Tibial artery (tissue), 4 donors: ENCODE data around the gene THY1.
"Not testable (repeated sequence)": the region's sequence is repeated elsewhere in the genome, so short reads cannot be mapped to it uniquely, and the experiment has no call there.

ENCODE experiments used
- DNase-seq, 2 donors: peaks; one replicate each; pipeline ENCODE4 v3.0.0-alpha.2; 2019
- H3K27ac ChIP-seq, 2 donors: fragments of 200-600 bp; sonication (generic) in 1 of 2; 1 replicate in 1 of 2; 2 replicates in 1 of 2; pipeline ENCODE4 v1.5.1; 2018 to 2019; ENCODE audit warnings: mild to moderate bottlenecking in 1 of 2
- H3K27me3 ChIP-seq, 2 donors: fragments of 200-600 bp; sonication (generic) in 1 of 2; one replicate each; pipeline versions ENCODE4 v1.5.1 to v1.6.0; 2016 to 2019
- H3K36me3 ChIP-seq, 3 donors: fragments of 200-600 bp; sonication (generic) in 2 of 3; one replicate each; pipeline ENCODE4 v1.5.1; 2016 to 2019; ENCODE audit warnings: mild to moderate bottlenecking in 2 of 3
- H3K4me1 ChIP-seq, 4 donors: fragments of 200-600 bp; sonication (generic) in 2 of 4; 1 replicate in 3 of 4; 2 replicates in 1 of 4; pipeline ENCODE4 v1.5.1; 2016 to 2019
- H3K4me3 ChIP-seq, 2 donors: fragments of 200-600 bp; sonication (generic) in 1 of 2; 1 replicate in 1 of 2; 2 replicates in 1 of 2; pipeline ENCODE4 v1.5.1; 2018 to 2019; ENCODE audit warnings: mild to moderate bottlenecking in 2 of 2
- H3K9me3 ChIP-seq, 3 donors: fragments of 200-600 bp; sonication (generic) in 1 of 3; one replicate each; pipeline ENCODE4 v1.5.1; 2016 to 2019
- intact Hi-C: fragments of 100-400 bp; cut with DNase I; formaldehyde crosslinking; loops from one replicate; pipeline ENCODE4 v1.15.0; 2023; ENCODE audit warnings: low total_unique reads
- TF ChIP-seq, protein P1 (sequence below), 2 experiments: fragments of 200-600 bp in 1 of 2; fragments of 450-650 bp in 1 of 2; IDR thresholded peaks; one replicate each; pipeline ENCODE4 v1.5.1; 2017 to 2019; ENCODE audit warnings: antibody characterized with exemption in 2 of 2, mild to moderate bottlenecking in 1 of 2, moderate library complexity in 1 of 2

THY1 gene

DNA sequence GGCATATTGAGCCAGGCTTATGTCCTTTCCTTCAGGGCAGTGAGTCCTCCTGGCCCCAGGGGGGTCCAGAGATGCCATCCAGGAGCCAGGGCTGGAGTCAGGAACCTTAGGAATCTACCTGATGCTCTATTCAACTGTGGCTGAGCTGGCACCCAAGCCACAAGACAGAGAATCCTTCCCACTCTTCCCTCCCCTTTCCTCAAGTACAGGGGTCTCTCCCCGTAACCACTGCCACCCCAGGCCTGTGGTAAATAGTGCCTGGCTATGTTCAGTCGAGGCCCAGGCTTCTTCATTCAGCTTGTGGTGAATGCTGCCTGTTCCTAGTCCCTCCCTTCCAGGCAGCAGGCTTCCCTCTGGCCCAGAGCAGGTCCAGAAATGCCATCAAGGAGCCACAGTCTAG lies 45.5 kb upstream of the THY1 start:
- no peak overlapping the region for H3K4me3 ChIP-seq
- no peaks in the 10 kb centered on the region for H3K36me3 ChIP-seq
- TF ChIP-seq, protein P1, sequence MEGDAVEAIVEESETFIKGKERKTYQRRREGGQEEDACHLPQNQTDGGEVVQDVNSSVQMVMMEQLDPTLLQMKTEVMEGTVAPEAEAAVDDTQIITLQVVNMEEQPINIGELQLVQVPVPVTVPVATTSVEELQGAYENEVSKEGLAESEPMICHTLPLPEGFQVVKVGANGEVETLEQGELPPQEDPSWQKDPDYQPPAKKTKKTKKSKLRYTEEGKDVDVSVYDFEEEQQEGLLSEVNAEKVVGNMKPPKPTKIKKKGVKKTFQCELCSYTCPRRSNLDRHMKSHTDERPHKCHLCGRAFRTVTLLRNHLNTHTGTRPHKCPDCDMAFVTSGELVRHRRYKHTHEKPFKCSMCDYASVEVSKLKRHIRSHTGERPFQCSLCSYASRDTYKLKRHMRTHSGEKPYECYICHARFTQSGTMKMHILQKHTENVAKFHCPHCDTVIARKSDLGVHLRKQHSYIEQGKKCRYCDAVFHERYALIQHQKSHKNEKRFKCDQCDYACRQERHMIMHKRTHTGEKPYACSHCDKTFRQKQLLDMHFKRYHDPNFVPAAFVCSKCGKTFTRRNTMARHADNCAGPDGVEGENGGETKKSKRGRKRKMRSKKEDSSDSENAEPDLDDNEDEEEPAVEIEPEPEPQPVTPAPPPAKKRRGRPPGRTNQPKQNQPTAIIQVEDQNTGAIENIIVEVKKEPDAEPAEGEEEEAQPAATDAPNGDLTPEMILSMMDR (IDR thresholded peaks at IDR 0.05): no peak
- H3K9me3 ChIP-seq: peaks cover 5 to 13% (median 11%) of the 10 kb centered on the region in 3 donors
- H3K4me1 ChIP-seq: peaks cover 0 to 3% (median 1%) of the 10 kb centered on the region in 4 donors
- H3K27ac ChIP-seq: no peak overlapping the region
- intact Hi-C loops: no loop called here
- no peak for DNase-seq
- peaks cover 0 to under 1% of the 10 kb centered on the region in 2 donors for H3K27me3 ChIP-seq

DNA sequence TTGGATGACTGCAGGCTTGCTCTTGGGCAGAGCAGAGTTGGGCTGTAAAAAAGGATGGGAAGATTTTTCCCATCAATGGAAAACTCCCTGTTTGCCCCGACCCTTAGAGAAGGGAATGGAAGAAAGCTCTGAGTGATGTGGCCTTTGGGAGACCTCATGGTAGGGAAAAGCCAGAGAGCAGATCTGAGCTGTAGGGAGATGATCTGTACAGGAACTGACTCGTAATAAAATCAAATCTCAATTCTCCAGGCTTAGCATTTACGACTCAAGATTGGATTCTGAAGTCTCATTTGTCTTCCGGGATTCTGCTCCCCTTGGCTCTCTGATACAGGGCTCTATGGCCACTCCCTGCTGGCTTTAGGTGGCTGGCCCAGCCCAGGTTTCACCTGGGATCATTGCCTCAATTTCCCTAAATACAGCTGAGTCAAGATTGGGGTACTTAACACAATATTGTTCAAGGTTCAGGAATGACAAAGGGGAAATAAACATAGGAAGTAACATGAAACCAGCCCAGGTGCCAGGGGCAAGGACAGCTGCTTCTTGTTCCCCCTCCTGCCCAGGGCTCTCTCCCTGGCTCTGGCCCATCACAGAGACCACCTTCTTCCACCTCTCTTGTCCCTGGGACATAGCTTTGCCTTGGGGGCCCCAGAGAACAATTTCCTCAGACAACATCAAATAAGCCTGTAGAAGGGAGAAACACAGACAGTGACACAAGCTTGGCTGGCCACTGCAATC lies 38.4 kb upstream of the THY1 start:
- intact Hi-C loops: no loop called here
- H3K4me1 ChIP-seq: no peaks in the 10 kb centered on the region
- H3K27me3 ChIP-seq: peaks cover 0 to 2% of the 10 kb centered on the region in 2 donors
- H3K4me3 ChIP-seq: no peak overlapping the region
- H3K9me3 ChIP-seq: no peaks in the 10 kb centered on the region
- no peak for DNase-seq
- TF ChIP-seq, protein P1 (IDR thresholded peaks at IDR 0.05): no peak
- H3K27ac ChIP-seq: no peak overlapping the region
- H3K36me3 ChIP-seq: no peaks in the 10 kb centered on the region

DNA sequence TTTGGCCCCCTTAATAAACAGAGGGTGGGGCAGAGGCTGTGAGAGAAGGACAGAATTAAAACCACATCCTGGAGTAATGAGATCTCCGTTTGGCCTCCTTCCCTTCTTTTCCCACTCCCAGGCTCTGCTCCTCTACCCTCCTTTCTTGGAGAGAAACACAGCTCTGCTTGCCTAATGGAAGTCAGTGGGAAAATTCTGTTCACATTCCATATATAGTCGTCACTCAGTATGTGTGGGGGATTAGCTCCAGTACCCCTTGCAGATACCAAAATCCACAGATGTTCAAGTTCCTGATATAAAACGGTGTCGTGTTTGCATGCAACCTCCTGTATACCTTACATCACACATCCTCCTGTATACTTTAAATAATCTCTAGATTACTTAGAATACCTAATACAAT lies 37.6 kb upstream of the THY1 start:
- H3K27ac ChIP-seq: no peak overlapping the region
- H3K36me3 ChIP-seq: no peaks in the 10 kb centered on the region
- no peak for DNase-seq
- intact Hi-C loops: no loop called here
- no peaks in the 10 kb centered on the region for H3K9me3 ChIP-seq
- H3K4me3 ChIP-seq: no peak overlapping the region
- peaks cover 0 to 2% of the 10 kb centered on the region in 2 donors for H3K27me3 ChIP-seq
- TF ChIP-seq, protein P1 (IDR thresholded peaks at IDR 0.05): no peak
- no peaks in the 10 kb centered on the region for H3K4me1 ChIP-seq

DNA sequence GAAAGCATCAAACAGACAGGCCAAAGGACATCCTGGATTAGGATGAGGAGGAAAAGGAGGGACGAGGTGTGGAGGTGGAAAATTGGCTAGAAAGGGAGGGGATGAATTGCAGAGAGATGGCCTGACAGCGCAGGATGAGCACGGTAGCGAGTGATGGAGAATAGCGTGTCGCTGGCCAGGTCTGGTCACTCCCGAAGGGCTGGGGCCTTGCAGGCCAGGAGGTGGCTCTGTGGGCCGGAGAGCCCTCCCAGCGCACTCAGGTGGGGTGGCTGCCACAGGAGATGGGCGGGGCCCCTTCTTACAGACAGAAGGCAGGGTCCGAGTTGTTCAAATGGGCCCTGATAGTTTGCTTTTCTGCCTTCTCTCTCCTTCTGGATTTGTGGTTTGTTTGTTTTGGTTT lies 37.1 kb upstream of the THY1 start:
- Histone ChIP-seq H3K27ac (no peak overlapping the region), H3K27me3 (peaks cover 0 to 2% of the 10 kb centered on the region in 2 donors), H3K4me1 (no peaks in the 10 kb centered on the region), H3K9me3 (no peaks in the 10 kb centered on the region), H3K4me3 (no peak overlapping the region), H3K36me3 (no peaks in the 10 kb centered on the region)
- TF ChIP-seq, protein P1 (IDR thresholded peaks at IDR 0.05): no peak
- intact Hi-C loops: no loop called here
- DNase-seq: no peak

DNA sequence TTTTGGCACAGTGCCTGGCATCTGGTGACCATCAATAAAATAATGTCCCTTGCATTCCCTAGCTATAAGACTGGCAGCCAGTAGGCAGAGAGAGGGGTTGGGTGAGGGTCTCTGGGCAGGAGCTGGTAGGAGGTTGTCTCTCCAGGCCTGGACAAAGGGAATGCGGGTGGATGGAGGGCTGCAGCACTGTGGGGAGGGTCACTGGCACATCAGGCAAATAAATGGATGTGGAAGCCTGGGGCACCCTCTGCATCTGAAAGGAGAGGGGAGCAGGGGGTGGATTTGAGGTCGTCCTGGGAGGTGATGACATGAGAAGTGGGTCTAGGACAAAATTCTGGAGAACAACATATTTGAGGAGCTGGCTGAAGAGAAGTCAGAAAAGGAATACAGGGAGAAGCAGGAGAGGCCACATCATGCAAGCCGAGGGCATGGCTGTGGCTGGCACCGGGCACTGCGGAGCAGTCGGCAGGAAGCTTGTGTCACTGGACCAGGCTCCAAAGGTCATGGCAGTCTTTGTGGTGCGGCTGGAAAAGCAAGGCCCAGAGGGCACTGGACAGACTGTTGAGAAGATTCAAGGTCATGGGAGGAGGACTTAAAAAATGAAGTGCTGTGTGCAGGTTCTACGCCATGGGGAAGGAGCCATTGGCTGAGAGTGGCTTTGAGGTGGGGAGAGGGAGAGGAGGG lies 36.5 kb upstream of the THY1 start:
- no peaks in the 10 kb centered on the region for H3K9me3 ChIP-seq
- no peak overlapping the region for H3K27ac ChIP-seq
- H3K36me3 ChIP-seq: no peaks in the 10 kb centered on the region

DNA sequence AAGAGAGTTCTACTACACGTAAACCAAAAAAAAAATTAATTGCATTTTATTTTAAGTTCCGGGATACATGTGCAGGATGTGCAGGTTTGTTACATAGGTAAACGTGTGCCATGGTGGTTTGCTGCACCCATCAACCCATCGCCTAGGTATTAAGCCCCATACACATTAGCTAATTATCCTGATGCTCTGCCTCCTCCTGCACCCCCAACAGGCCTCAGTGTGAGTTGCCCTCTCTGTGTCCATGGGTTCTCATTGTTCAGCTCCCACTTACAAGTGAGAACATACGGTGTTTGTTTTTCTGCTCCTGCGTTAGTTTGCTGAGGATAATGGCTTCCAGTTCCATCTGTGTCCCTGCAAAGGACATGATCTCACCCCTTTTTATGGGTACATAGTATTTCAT lies 32.7 kb upstream of the THY1 start:
- H3K4me3 ChIP-seq, H3K9me3 ChIP-seq, DNase-seq, H3K4me1 ChIP-seq, H3K27ac ChIP-seq, intact Hi-C loops, H3K27me3 ChIP-seq, H3K36me3 ChIP-seq: not testable (repeated sequence)

More for the DNA sequence above, 36.5 kb upstream of the THY1 start:
- TF ChIP-seq, protein P1 (IDR thresholded peaks at IDR 0.05): no peak
- no peaks in the 10 kb centered on the region for H3K4me1 ChIP-seq
- H3K27me3 ChIP-seq: peaks cover 0 to 2% of the 10 kb centered on the region in 2 donors
- intact Hi-C loops: no loop called here
- DNase-seq: no peak
- H3K4me3 ChIP-seq: no peak overlapping the region

DNA sequence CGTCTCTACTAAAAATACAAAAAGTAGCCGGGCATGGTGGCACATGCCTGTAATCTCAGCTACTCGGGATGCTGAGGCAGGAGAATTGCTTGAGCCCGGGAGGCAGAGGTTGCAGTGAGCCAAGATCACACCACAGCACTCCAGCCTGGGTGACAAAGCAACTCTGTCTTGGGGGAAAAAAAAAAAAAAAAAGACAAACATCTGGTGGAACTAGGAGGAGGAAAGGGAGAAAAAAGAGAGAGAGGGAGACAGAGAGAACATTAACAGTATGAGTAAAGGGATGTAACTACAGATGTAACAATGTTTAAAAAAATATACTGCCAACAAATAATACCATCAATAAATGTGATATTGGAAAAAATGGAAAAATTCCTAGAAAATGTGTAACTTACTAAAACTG lies 32.3 kb upstream of the THY1 start:
- H3K27ac ChIP-seq, DNase-seq, H3K9me3 ChIP-seq, H3K36me3 ChIP-seq, H3K27me3 ChIP-seq, H3K4me3 ChIP-seq, H3K4me1 ChIP-seq, intact Hi-C loops: not testable (repeated sequence)
